ENCODE data around the gene LRRC28.

Gene LRRC28

DNA sequence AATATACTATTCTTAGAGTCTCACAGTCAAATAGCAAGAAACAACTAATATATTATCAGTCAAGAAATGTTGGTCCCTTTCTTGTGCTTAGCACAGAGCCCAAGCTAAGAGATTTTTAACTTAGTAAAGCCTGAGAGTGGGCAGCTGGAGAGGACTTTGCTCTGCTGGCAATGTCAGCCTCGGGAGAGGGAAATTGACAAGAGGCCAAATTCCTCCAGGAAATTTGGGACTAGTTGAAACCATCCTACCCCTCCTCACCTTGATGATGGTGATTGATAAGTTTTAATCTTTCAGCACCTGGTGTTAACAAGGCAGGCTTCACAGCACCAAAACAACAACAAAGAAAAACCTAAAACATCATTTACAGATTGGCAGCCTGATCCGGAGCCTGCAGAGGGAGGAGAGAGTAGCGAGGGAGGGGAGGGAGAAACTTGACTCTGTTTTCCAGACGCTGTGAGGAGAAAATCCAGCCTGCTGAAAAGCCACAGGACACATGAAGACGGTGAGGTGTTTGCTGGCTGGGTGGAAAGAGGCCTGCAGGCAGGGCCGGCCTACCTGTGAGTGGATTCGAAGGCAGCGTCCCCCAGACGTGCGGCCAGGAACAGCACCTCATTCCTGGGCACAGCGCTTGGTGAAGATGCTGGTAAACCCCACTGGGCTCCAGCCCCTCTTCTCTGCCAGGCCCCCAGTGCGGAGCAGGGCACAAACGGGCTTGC, 150.9 kb downstream of the LRRC28 start:
- DNase-seq: no peak

DNA sequence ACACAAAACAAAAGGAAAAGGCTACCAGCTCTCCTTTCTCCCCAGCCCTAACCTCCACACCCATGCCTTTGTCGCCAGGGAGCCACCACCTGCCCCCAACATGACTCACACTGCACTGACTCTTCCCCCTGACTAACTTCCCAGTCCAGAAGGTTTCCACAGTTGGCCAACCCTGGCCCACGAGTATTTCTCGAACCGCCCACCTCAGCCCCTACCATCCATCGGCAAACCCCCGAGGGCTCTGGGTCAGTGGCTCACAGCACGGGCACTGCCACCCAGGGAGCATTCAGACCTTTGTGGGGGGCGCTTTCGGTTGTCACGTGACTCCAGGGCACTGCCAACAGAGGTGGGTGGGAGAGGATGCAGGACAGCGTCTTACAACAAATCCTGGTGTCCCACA, 152.3 kb downstream of the LRRC28 start:
- no peak for DNase-seq

- DNase-seq: no peak
Observed at GRCh38 chr15:99404454-99404853, 153.2 kb downstream of the LRRC28 start.

DNA sequence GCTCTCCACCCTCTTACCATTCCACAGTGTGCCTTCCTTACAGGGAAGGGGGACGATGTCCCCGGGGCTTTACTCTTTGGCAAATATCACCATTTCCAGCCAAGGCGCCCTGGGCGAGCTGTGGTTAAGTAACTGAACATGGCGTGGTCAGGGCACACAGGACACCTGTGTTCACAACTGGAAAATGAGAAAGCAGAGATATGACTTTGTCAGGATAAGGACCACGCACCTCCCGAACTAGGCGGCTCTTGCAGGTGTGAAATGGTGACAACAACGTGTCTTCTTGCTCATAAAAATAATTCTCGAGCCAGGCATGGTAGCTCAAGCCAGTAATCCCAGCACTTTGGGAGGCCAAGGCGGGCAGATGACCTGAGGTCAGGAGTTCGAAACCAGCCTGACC, 154.8 kb downstream of the LRRC28 start:
- DNase-seq: no peak

DNA sequence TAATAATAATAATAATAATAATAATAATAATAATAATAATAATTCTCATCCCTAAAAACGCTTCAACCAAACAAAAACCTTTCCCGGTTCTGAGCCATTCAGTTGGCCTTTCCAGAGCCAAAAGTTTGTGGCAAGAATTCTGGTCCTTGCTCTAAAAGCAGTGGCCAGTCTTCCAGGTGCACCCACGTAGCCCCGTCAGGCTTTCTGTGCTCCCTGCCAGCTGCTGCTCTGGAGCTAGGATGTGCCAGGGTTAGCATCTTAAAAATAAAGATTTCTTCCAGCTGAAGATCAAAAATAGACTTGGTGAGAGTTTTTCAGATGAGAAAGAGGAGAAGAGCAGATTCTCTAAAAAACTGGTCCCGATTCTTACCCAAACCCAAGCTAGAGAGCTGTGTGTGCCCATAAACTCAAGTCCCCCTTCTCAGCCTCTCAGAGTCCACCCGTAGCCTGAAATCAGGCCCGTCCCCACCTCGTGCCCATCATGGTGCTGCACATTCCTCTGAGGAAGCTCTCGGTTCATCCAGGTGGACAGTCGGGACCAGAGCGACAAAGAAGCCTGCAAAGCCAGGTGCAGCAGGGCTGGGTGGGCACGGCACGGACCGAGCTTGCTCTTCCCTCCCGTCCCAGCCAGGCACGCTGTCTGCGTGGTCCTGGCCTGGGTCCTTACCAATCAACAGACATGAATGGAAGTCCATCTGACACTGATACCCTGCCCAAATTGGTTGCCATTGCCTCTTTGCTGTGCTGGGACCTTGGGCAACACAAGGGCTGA, 155.6 kb downstream of the LRRC28 start:
- DNase-seq: no peak

GRCh38 chr15:99407716-99408115, 156.4 kb downstream of the LRRC28 start:
- no peak for DNase-seq

- no peak for DNase-seq
Observed at GRCh38 chr15:99408236-99409096, 157.2 kb downstream of the LRRC28 start.

GRCh38 chr15:99409097-99409473, 157.8 kb downstream of the LRRC28 start:
- peak; percentile 27 to 81 for DNase-seq

DNA sequence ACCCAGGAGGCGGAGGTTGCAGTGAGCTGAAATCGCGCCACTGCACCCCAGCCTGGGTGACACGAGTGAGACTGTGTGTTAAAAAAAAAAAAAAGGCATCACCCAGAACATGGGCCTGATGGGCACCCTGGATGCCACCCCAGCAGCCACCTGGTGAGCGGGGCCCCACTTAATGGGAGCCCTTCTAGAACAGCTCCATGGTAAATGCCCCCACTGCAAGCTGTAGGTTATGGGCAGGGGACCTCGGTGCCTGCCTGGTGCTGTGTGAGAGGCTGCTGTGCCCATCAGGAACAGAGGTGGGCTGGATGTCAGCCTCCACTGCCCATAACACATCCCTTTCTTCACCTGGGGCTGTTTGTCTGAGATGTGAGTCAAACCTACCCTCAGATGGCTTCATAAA, 158.3 kb downstream of the LRRC28 start:
- DNase-seq: no peak

DNA sequence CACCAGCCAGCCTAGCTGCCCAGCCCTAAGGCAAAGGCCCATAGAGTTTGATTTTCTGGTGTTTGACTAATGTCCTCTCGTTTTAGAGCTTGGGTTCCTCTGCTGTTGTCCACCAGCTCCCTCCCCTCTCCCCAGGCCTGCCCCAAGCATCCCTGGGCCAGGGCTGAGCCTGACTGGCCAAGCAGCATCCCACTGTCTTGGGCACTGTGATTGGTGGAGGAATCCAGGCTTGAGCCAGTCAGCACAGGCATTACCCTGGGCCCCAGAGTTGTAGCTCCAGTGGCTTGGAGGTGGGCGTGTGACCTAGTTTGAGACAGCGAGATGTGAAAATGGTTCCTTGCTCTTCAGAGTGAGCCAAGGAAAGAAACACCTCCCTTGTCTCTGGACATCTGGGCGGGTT, 159.2 kb downstream of the LRRC28 start:
- no peak for DNase-seq

GRCh38 chr15:99411234-99411633, 160.0 kb downstream of the LRRC28 start:
- no peak for DNase-seq

GRCh38 chr15:99412082-99412481, 160.8 kb downstream of the LRRC28 start:
- DNase-seq: no peak

DNA sequence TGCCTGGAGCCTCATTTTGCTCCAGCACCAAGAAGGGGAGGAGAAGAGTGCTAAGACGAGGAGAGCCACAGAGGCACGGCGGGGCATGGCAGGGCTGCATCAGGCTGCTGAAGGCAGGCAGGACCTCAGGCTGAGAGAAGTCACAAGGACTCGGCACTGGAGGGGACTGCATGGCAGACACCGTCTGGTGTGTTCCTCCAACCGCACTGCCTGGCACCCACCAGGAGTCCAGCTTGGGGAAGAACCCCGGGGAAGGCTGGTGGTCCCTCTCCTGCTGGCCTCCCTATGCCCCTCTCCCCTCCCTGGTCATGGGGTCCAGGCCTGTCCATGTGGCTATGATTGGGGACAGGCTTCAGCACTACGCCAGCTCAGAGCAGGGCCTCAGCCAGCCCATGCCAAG, 161.3 kb downstream of the LRRC28 start:
- DNase-seq: no peak

- DNase-seq: no peak
Observed at GRCh38 chr15:99413955-99414754, 162.9 kb downstream of the LRRC28 start.

DNA sequence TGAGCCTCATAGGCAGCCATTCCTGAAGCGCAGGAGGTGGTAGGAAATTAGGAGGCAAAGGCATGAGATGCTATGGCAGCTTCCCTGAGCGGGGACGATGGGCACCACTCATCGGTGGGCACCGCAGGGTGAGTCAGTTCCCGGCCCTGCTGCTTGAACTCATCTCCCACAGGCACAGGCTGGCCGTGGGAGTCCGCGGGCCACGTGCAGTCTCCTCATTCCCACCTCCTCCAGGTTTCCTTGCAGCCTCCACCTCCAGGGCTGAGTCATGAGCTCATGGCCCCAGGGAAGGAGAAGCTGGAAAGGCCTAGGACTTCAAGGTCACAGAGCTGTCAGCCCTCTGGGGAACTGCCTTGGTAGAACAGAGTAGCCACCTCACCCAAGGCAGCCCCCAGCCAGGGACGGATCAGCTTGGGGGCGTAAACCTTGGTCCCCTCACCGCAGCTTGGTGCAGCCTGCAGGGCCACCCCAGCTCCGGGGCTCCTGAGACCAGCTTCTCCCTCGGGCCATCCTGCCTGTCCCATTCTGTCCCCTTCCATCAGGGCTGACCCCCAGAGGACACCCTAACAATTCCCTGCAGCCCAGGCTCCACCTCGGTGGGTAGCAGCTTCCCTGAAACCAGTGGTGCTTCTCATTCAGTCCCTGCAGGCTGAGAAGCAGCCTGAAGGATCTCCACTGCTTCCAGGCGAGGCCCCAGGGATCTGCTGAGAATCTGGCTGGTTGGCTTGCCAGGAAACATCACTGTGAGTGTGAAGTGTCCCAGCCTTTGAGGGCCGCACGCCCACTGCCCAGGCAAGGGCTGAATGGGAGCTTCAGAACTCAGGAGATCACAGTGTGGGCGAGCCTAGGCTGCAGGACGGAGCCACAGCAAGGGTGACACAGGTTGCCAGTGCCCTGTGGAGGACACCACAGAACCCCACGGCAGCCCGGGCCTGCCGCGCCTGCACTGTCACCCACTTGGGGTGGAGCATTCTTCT, 163.8 kb downstream of the LRRC28 start:
- no peak for DNase-seq

DNA sequence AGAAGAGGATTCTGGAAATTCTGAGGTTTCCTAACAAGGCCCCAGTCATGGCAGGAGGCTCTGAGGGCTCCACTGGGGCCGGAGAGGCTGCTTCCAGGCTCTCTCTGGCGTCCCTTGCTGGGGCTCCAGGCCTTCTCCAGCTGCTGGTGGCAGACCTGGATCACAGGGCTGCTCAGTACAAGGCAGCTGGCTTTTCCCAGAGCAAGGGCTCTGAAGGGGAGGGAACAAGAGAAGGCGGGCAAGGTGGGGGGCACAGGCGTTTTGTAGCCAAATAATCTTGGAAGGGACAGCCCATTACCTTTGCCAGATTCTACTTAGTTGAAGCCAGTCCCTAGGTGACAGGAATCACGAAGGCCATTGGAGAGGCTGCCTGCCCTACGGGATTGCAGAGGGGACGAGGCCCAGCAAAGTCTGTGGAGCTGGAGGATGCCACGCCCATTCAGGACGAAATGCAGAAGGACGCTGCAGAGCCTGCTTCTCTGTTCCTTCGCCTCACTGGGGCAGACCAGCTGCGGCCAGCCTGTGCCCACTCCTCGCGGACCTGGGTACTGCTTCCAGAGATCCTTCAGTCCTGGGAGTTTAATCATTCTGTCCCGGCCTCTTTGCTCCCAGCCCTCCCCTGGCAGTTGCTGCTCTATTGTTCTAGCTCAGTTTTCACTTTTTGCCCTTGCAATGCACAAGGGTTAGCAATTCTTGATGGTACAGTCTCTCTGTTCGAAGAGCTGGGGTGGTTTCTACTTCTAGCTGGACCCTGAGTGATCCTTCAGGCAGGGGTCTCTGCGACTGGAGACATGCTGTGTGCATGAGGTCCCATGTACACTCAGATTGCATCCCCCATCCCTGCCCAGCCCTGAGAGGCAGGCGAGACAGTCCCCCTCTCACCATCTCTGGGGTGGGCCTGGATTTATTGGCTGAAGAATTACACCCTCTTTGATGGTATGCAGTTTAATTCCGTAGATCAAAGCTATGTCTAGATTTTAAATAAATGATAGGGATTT, 165.2 kb downstream of the LRRC28 start:
- no peak for DNase-seq

DNA sequence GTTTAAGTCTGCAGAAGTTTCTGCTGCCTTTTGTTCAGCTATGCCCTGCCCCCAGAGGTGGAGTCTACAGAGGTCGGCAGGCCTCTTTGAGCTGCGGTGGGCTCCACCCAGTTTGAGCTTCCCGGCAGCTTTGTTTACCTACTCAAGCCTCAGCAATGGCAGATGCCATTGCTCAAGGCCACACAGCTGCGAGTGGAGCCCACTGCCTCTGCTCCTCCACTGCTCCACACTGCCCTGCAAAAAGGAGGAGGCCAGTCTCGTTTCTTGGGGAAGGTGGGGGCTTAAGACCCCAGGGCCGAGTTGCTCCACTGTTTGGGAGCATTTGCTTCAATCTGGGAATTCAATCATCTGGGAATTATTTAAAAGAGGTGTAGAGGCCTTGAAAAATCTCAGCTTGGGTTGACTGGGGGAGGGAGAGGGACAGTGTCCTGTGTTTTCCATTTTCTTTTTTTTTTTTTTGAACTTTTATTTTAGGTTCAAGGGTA, 169.9 kb downstream of the LRRC28 start:
- no peak for DNase-seq

- no peak for DNase-seq
Observed at GRCh38 chr15:99421758-99422157, 170.5 kb downstream of the LRRC28 start.

- no peak for DNase-seq
Observed at GRCh38 chr15:99423186-99424130, 172.2 kb downstream of the LRRC28 start.
